HG03469 (cell line): ENCODE data around the gene HYAL3.
"Not testable (repeated sequence)": the region's sequence is repeated elsewhere in the genome, so short reads cannot be mapped to it uniquely, and the experiment has no call there.

Experiments used
- ATAC-seq: cut with Tn5 transposase; IDR thresholded peaks from one replicate; pipeline ENCODE4 v1.9.1; 2021; ENCODE audit warnings: mild to moderate bottlenecking, moderate library complexity, moderate number of reproducible peaks; ENCODE audit not compliant: unreplicated experiment

Gene HYAL3

DNA sequence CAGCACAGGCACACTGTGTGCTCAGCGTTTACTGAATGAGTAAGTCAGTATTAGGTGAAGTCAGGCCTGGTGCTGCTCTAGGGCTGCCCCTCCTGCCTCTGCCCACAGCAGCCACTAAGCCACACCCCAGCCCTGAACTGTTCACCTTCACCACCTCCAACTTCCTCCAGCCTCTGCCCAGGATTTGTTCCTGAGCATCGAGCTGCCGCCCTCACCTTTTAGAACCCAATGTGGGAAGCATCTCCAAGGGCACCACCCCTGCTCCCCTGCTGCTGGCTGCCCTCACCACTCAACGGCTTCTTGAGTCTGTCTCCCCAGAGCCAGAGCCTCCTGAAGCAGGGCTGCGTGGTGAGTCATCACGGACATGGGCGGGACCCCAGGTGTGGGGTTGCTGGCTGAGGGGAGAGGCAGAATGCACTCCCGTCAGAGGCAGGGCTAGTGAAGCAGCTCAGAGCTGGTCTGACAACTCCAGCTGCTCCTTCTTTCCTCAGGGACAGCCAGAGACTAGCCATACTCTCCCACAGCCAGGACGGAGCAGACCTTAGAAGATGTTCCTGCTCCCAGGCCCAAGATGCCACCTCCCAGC, 17.5 kb upstream of the HYAL3 start:
- no peak for ATAC-seq

DNA sequence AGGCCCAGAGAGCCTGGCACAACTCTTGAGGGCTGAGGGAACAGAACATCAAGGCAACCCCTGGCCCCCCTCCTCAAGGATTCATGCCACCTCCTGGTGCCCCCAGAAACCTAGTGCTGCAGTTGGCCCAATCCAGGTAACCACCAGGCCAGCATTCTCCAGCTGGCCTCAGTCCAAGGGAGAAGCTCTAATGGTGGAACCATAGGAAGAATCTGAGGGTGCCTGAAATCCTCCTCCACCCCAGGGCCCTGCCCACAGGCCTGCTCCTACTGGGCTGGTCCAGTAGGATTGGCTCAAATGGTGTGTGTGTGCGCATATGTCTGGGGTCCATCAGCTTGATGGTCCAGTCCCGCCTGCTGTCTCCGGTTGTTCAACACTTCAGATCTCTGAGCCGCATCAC, 15.6 kb upstream of the HYAL3 start:
- ATAC-seq = no peak

DNA sequence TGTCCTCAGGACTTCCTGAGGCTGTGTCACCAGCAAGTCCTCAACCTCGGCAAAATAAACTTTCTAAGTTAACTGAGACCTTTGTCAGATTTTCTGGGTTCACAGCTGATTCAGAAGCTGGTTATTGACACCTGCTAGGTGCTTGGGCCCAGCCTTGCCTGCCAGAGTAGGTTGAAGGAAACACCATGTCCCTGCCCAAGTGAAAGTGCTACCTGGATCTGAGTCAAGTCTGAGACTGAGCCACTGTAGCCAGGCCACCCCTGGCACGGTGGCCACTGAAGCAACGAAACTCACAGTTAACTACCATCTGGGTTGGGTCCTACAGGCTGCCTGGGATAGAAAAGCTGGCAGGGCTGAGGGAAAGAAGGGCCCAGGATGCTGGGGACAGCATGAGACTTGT, 15.1 kb upstream of the HYAL3 start:
- no peak for ATAC-seq

DNA sequence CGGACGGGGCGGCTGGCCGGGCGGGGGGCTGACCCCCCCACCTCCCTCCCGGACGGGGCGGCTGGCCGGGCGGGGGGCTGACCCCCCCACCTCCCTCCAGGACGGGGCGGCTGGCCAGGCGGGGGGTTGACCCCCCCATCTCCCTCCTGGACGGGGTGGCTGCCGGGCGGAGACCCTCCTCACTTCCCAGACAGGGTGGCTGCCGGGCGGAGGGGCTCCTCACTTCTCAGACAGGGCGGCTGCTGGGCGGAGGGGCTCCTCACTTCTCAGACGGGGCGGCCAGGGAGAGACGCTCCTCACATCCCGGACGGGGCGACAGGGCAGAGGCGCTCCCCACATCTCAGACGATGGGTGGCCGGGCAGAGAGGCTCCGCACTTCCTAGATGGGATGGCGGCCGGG, 12.8 kb upstream of the HYAL3 start:
- ATAC-seq = not testable (repeated sequence)

GRCh38 chr3:50304601-50305000, 5.4 kb upstream of the HYAL3 start:
- ATAC-seq = no peak

GRCh38 chr3:50303013-50303815, 4.0 kb upstream of the HYAL3 start, which contains the start of gene HYAL1:
HYAL1 (minus strand) TSS chr3:50303574; CDS start chr3:50302956, 618 bp downstream.
- ATAC-seq = no peak

DNA sequence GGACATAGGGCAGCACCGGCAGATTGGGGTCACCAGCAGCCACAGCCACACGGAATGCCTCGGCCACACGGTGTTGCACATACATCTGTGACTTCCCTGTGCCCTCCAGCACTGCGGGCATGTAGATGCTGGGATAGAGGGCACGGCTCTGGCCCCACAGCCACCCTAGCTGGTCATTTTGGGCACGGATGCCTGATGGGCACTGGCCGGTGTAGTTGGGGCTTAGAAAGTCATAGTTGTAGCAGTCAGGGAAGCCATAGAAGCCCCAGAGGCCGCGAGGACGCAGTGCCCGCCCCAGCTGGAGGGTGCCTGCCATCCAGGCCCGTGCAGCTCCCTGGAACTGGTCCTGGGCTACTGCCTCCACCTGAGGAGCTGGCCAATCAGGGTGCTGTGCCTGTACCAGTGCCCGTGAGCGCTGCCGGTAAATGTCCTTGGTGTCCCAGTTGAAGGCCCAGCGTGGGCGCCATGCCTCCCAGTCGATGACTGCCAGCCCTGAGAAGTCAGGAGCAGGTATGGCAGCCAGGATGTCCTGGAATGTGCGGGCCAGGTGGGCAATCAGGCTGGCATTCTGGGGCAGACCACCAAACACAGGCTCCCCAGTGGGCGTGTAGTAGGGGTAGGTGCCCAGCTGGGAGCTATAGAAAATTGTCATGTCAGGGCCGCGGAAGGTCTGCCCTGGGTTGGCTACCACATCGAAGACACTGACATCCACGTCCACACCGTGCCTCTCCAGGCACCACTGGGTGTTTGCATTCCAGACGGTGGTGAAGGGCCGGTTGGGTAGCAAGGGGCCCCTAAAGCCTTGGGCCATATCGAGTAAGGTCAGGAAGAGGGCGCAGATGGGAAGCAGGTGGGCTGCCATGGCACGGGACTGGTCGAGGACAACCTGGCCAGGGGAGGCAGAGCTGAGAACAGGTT, 3.1 kb upstream of the HYAL3 start:
- no peak for ATAC-seq

- ATAC-seq = no peak
These were observed 1.6 kb upstream of the HYAL3 start for GRCh38 chr3:50300681-50301254.

GRCh38 chr3:50299929-50300680, 900 bp upstream of the HYAL3 start:
- no peak for ATAC-seq

- ATAC-seq = no peak
These were observed 378 bp upstream of the HYAL3 start for GRCh38 chr3:50299638-50299928.

- ATAC-seq = no peak
These were observed 1.1 kb downstream of the HYAL3 start for GRCh38 chr3:50297896-50298725.

- ATAC-seq = no peak
These were observed 1.8 kb downstream of the HYAL3 start for GRCh38 chr3:50297384-50297775.

GRCh38 chr3:50296721-50297383, 2.4 kb downstream of the HYAL3 start:
- no peak for ATAC-seq

- ATAC-seq = no peak
These were observed 3.4 kb downstream of the HYAL3 start for GRCh38 chr3:50295553-50296431.

GRCh38 chr3:50294492-50295403, 4.5 kb downstream of the HYAL3 start:
- ATAC-seq = no peak

DNA sequence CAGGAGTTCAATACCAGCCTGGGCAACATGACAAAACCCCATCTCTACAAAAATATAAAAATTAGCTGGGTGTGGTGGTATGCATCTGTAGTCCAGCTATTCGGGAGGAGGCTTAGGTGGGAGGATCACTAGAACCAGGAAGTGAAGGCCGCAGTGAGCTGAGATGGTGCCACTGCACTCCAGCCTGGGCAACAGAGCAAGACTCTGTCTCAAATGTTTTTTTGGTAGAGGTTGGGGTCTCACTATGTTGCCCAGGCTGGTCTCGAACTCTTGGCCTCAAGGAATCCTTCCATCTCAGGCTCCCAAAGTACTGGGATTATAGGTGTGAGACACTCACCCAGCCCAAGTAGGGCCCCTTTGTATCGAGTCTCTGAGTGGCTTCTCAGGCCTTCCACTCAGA, 5.1 kb downstream of the HYAL3 start:
- no peak for ATAC-seq
